T-cell (primary cell): Measurements from ENCODE around the gene TMCO4. TPM values are rescaled to one million over a fixed set of nuclear protein-coding genes. Genes with fewer than 3 reads are reported as not detected.

Experiments used
- ATAC-seq, 4 experiments: fragments of 200-7000 bp in 3 of 4; fragments of 150-1000 bp in 1 of 4; cut with Tn5 transposase; replicated peaks in 1 of 4; 1 replicate in 3 of 4; 2 replicates in 1 of 4; pipeline ENCODE4 v1.10.0; 2021; ENCODE audit warnings: moderate library complexity in 3 of 4, mild to moderate bottlenecking in 2 of 4, moderate number of reproducible peaks in 1 of 4
- CTCF ChIA-PET, 2 donors: fragments of 300-600 bp; sonication (Branson Sonifier 250); formaldehyde crosslinking; loops; one replicate each; lab custom pipeline; 2022; ENCODE audit warnings: antibody characterized with exemption in 2 of 2; lab: Charles Lee
- POLR2A ChIA-PET, 2 donors: fragments of 300-600 bp; sonication (Branson Sonifier 250); formaldehyde crosslinking; loops; one replicate each; lab custom pipeline; 2022; ENCODE audit warnings: antibody characterized with exemption in 2 of 2; lab: Charles Lee
- DNase-seq, 35 experiments: peaks; one replicate each; pipeline versions ENCODE4 v3.0.0 to v3.0.0-alpha.2; 2013 to 2023
- H3K27ac ChIP-seq: one replicate; pipeline ENCODE4 v1.5.1; 2013; ENCODE audit warnings: low read length
- H3K27me3 ChIP-seq, 2 experiments: replicated peaks in 1 of 2; 1 replicate in 1 of 2; 2 replicates in 1 of 2; pipeline versions ENCODE4 v1.6.1 to v1.7.0; 2013; ENCODE audit warnings: low read length in 1 of 2, mixed read lengths in 1 of 2; ENCODE audit not compliant: control insufficient read depth in 2 of 2, insufficient read depth in 2 of 2; ENCODE audit errors: extremely low read depth in 1 of 2
- H3K36me3 ChIP-seq, 2 donors: 1 replicate in 1 of 2; 2 replicates in 1 of 2; pipeline versions ENCODE4 v1.6.1 to v1.7.0; 2013; ENCODE audit warnings: low read length in 1 of 2; ENCODE audit not compliant: control insufficient read depth in 2 of 2, insufficient read depth in 1 of 2; ENCODE audit errors: extremely low read depth in 1 of 2
- H3K4me1 ChIP-seq, 2 experiments: 1 replicate in 1 of 2; 2 replicates in 1 of 2; pipeline versions ENCODE4 v1.6.1 to v1.7.0; 2013; ENCODE audit warnings: low read length in 2 of 2, mixed read lengths in 1 of 2; ENCODE audit not compliant: insufficient read depth in 2 of 2, control insufficient read depth in 1 of 2; ENCODE audit errors: extremely low read depth in 1 of 2
- H3K4me3 ChIP-seq, 2 donors: 1 replicate in 1 of 2; 2 replicates in 1 of 2; pipeline versions ENCODE4 v1.5.1 to v1.7.0; 2013; ENCODE audit warnings: mild to moderate bottlenecking in 2 of 2, low read length in 1 of 2, moderate library complexity in 1 of 2; ENCODE audit not compliant: control insufficient read depth in 1 of 2; ENCODE audit errors: extremely low read depth in 1 of 2
- H3K9me3 ChIP-seq: 2 replicates; pipeline ENCODE4 v1.7.0; 2013
- H3K27ac Mint-ChIP-seq, 2 donors: one replicate each; pipeline ENCODE4 v1.8.0; 2020 to 2021; ENCODE audit warnings: mild to moderate bottlenecking in 2 of 2, mixed read lengths in 2 of 2
- H3K27me3 Mint-ChIP-seq, 2 donors: one replicate each; pipeline ENCODE4 v1.8.0; 2021 to 2022; ENCODE audit warnings: mixed read lengths in 2 of 2
- H3K36me3 Mint-ChIP-seq: one replicate; pipeline ENCODE4 v1.8.0; 2021; ENCODE audit warnings: mixed read lengths
- H3K4me1 Mint-ChIP-seq, 3 donors: one replicate each; pipeline ENCODE4 v1.8.0; 2020 to 2022; ENCODE audit warnings: mixed read lengths in 3 of 3, mild to moderate bottlenecking in 1 of 3
- H3K4me3 Mint-ChIP-seq, 3 donors: one replicate each; pipeline ENCODE4 v1.8.0; 2020 to 2022; ENCODE audit warnings: mild to moderate bottlenecking in 3 of 3, mixed read lengths in 3 of 3, moderate library complexity in 3 of 3
- H3K9me3 Mint-ChIP-seq, 3 donors: one replicate each; pipeline ENCODE4 v1.8.0; 2020 to 2022; ENCODE audit warnings: mixed read lengths in 3 of 3
- WGBS: methylation state at CpG from one replicate; pipeline ENCODE4 v1.1.5; 2013; ENCODE audit warnings: missing lambda C conversion rate; ENCODE audit not compliant: insufficient coverage; 5-methylcytosine and 5-hydroxymethylcytosine counted together
- total RNA-seq, 35 experiments: library from RNA in 6 of 35; stranded (reverse) in 6 of 35; fragments of 120-200 nt in 1 of 35; gene quantifications; one replicate each; pipeline versions ENCODE4 v1.2.1 to v1.2.4 and lab custom pipeline; 2013 to 2026

TMCO4 gene
- total RNA-seq, 5 donors from 2014 or later (not counting 1 experiment from before 2014, with no cell fraction given), result 17.2 to 29.2 (median 22.3) TPM

- Histone ChIP-seq H3K4me1 (peaks cover under 1 to 13% of the 10 kb centered on the region in 2 experiments), H3K9me3 (no peaks in the 10 kb centered on the region), H3K27ac (no peak overlapping the region), H3K4me3 (no peak overlapping the region), H3K36me3 (no peaks in the 10 kb centered on the region), H3K27me3 (no peaks in the 10 kb centered on the region)
- POLR2A ChIA-PET, result no interaction called here
- 88% methylated on average over 1 of the region's 4 CpGs for WGBS
- Mint-ChIP-seq H3K27ac (no peak overlapping the region), H3K36me3 (peaks cover 27% of the 10 kb centered on the region), H3K4me1 (peaks cover 12 to 21% (median 12%) of the 10 kb centered on the region in 3 donors), H3K9me3 (no peaks in the 10 kb centered on the region), H3K4me3 (no peak overlapping the region), H3K27me3 (no peaks in the 10 kb centered on the region)
- CTCF ChIA-PET, result no interaction called here
- no peak for ATAC-seq
- DNase-seq, result no peak
Observed at GRCh38 chr1:19709260-19709793, 90.4 kb downstream of the TMCO4 start.

- H3K4me3 ChIP-seq, result no peak overlapping the region
- H3K27ac ChIP-seq, result no peak overlapping the region
- Mint-ChIP-seq H3K27me3 (no peaks in the 10 kb centered on the region), H3K36me3 (peaks cover 26% of the 10 kb centered on the region), H3K27ac (no peak overlapping the region), H3K4me3 (no peak overlapping the region), H3K9me3 (no peaks in the 10 kb centered on the region), H3K4me1 (peaks cover 13 to 28% (median 14%) of the 10 kb centered on the region in 3 donors)
- WGBS, result 94% methylated on average over 2 of the region's 8 CpGs
- ChIA-PET POLR2A (interaction anchor here in 1 of 2 donors (0.6 kb wide), 1 partner anchor 795 kb away, joined by 5 read pairs; no protein-coding TSS in a partner anchor), CTCF (no interaction called here)
- H3K4me1 ChIP-seq, result peaks cover 2 to 20% of the 10 kb centered on the region in 2 experiments
- no peaks in the 10 kb centered on the region for H3K36me3 ChIP-seq
- no peaks in the 10 kb centered on the region for H3K9me3 ChIP-seq
- ATAC-seq (no peak), DNase-seq (no peak)
- H3K27me3 ChIP-seq, result no peaks in the 10 kb centered on the region
Observed at GRCh38 chr1:19708567-19709110, 91.1 kb downstream of the TMCO4 start.

GRCh38 chr1:19706136-19706535 lies 93.6 kb downstream of the TMCO4 start:
- Mint-ChIP-seq H3K9me3 (no peaks in the 10 kb centered on the region), H3K4me1 (peaks cover 12 to 27% (median 13%) of the 10 kb centered on the region in 3 donors), H3K36me3 (peaks cover 13% of the 10 kb centered on the region), H3K27ac (no peak overlapping the region), H3K4me3 (no peak overlapping the region), H3K27me3 (no peaks in the 10 kb centered on the region)
- no CpG with 5 or more reads among the region's 4 CpGs for WGBS
- Histone ChIP-seq H3K4me3 (no peak overlapping the region), H3K27me3 (no peaks in the 10 kb centered on the region), H3K27ac (no peak overlapping the region), H3K36me3 (no peaks in the 10 kb centered on the region), H3K4me1 (peaks cover 2 to 18% of the 10 kb centered on the region in 2 experiments), H3K9me3 (no peaks in the 10 kb centered on the region)
- ChIA-PET CTCF (interaction anchor here (0.5 to 4.2 kb wide), 4 partner anchors 12 to 506 kb away, joined by 4 to 60 read pairs (median 28); no protein-coding TSS in a partner anchor), POLR2A (no interaction called here)
- ATAC-seq (no peak), DNase-seq (no peak)

GRCh38 chr1:19705464-19705863 lies 94.3 kb downstream of the TMCO4 start:
- Mint-ChIP-seq H3K36me3 (peaks cover 8% of the 10 kb centered on the region), H3K4me3 (no peak overlapping the region), H3K9me3 (no peaks in the 10 kb centered on the region), H3K27ac (no peak overlapping the region), H3K27me3 (no peaks in the 10 kb centered on the region), H3K4me1 (peaks cover 5 to 21% (median 11%) of the 10 kb centered on the region in 3 donors)
- ATAC-seq (no peak), DNase-seq (no peak)
- ChIA-PET POLR2A (interaction anchor here in 1 of 2 donors (0.6 kb wide), 1 partner anchor 285 kb away, joined by 3 read pairs; no protein-coding TSS in a partner anchor), CTCF (interaction anchor here (0.7 to 4.2 kb wide), 6 partner anchors 11 to 364 kb away, joined by 3 to 60 read pairs (median 4); no protein-coding TSS in a partner anchor)
- Histone ChIP-seq H3K4me3 (no peak overlapping the region), H3K4me1 (peaks cover 2 to 13% of the 10 kb centered on the region in 2 experiments), H3K27me3 (no peaks in the 10 kb centered on the region), H3K27ac (no peak overlapping the region), H3K9me3 (no peaks in the 10 kb centered on the region), H3K36me3 (peaks cover 0 to 3% of the 10 kb centered on the region in 2 donors)
- WGBS, result 78% methylated on average over 1 of the region's 4 CpGs

GRCh38 chr1:19704247-19705113 lies 95.2 kb downstream of the TMCO4 start:
- DNase-seq (peak in 33 of 35 experiments; percentile 8 to 74 (median 43)), ATAC-seq (peak; percentile 70 to 84 (median 76))
- peaks cover 5 to 18% (median 9%) of the 10 kb centered on the region in 3 donors for H3K4me1 Mint-ChIP-seq
- no peaks in the 10 kb centered on the region for H3K9me3 Mint-ChIP-seq
- POLR2A ChIA-PET, result interaction anchor here in 1 of 2 donors (1.0 kb wide), 1 partner anchor 44 kb away, joined by 5 read pairs; no protein-coding TSS in a partner anchor
- Histone ChIP-seq H3K27me3 (no peaks in the 10 kb centered on the region), H3K9me3 (no peaks in the 10 kb centered on the region), H3K36me3 (peaks cover 0 to 12% of the 10 kb centered on the region in 2 donors), H3K4me1 (peaks cover 2 to 13% of the 10 kb centered on the region in 2 experiments), H3K27ac (no peak overlapping the region), H3K4me3 (no peak overlapping the region)
- no peak overlapping the region for H3K4me3 Mint-ChIP-seq
- H3K36me3 Mint-ChIP-seq, result peaks cover 11% of the 10 kb centered on the region
- CTCF ChIA-PET, result interaction anchor here (0.6 to 4.2 kb wide), 12 partner anchors 8 to 363 kb away, joined by 3 to 60 read pairs (median 4); no protein-coding TSS in a partner anchor
- no peaks in the 10 kb centered on the region for H3K27me3 Mint-ChIP-seq
- 52% methylated on average over 18 of the region's 19 CpGs for WGBS
- no peak overlapping the region for H3K27ac Mint-ChIP-seq

- no peaks in the 10 kb centered on the region for H3K9me3 Mint-ChIP-seq
- POLR2A ChIA-PET, result no interaction called here
- H3K27me3 ChIP-seq, result no peaks in the 10 kb centered on the region
- peaks cover 0 to 12% of the 10 kb centered on the region in 2 donors for H3K36me3 ChIP-seq
- no peak for DNase-seq
- no peaks in the 10 kb centered on the region for H3K9me3 ChIP-seq
- CTCF ChIA-PET, result interaction anchor here (0.8 to 4.2 kb wide), 6 partner anchors 9 to 933 kb away, joined by 3 to 60 read pairs (median 6); no protein-coding TSS in a partner anchor
- H3K4me1 Mint-ChIP-seq, result peaks cover 5 to 18% (median 9%) of the 10 kb centered on the region in 3 donors
- no peak for ATAC-seq
- H3K36me3 Mint-ChIP-seq, result peaks cover 13% of the 10 kb centered on the region
- H3K27me3 Mint-ChIP-seq, result no peaks in the 10 kb centered on the region
- H3K27ac ChIP-seq, result no peak overlapping the region
- H3K4me3 ChIP-seq, result no peak overlapping the region
- H3K4me1 ChIP-seq, result peaks cover 2 to 13% of the 10 kb centered on the region in 2 experiments
- 92% methylated on average over 2 of the region's 3 CpGs for WGBS
- H3K4me3 Mint-ChIP-seq, result no peak overlapping the region
- H3K27ac Mint-ChIP-seq, result no peak overlapping the region
Observed at GRCh38 chr1:19703280-19703679, 96.4 kb downstream of the TMCO4 start.
